Tibial artery (tissue), 4 donors: ENCODE results near the gene VPS13D.

Source experiments
- DNase-seq, 2 donors: peaks; one replicate each; pipeline ENCODE4 v3.0.0-alpha.2; 2019
- H3K27ac ChIP-seq, 2 donors: fragments of 200-600 bp; sonication (generic) in 1 of 2; 1 replicate in 1 of 2; 2 replicates in 1 of 2; pipeline ENCODE4 v1.5.1; 2018 to 2019; ENCODE audit warnings: mild to moderate bottlenecking in 1 of 2
- H3K27me3 ChIP-seq, 2 donors: fragments of 200-600 bp; sonication (generic) in 1 of 2; one replicate each; pipeline versions ENCODE4 v1.5.1 to v1.6.0; 2016 to 2019
- H3K36me3 ChIP-seq, 3 donors: fragments of 200-600 bp; sonication (generic) in 2 of 3; one replicate each; pipeline ENCODE4 v1.5.1; 2016 to 2019; ENCODE audit warnings: mild to moderate bottlenecking in 2 of 3
- H3K4me1 ChIP-seq, 4 donors: fragments of 200-600 bp; sonication (generic) in 2 of 4; 1 replicate in 3 of 4; 2 replicates in 1 of 4; pipeline ENCODE4 v1.5.1; 2016 to 2019
- H3K4me3 ChIP-seq, 2 donors: fragments of 200-600 bp; sonication (generic) in 1 of 2; 1 replicate in 1 of 2; 2 replicates in 1 of 2; pipeline ENCODE4 v1.5.1; 2018 to 2019; ENCODE audit warnings: mild to moderate bottlenecking in 2 of 2
- H3K9me3 ChIP-seq, 3 donors: fragments of 200-600 bp; sonication (generic) in 1 of 3; one replicate each; pipeline ENCODE4 v1.5.1; 2016 to 2019
- intact Hi-C: fragments of 100-400 bp; cut with DNase I; formaldehyde crosslinking; loops from one replicate; pipeline ENCODE4 v1.15.0; 2023; ENCODE audit warnings: low total_unique reads
- TF ChIP-seq, protein P1 (sequence below), 2 experiments: fragments of 200-600 bp in 1 of 2; fragments of 450-650 bp in 1 of 2; IDR thresholded peaks; one replicate each; pipeline ENCODE4 v1.5.1; 2017 to 2019; ENCODE audit warnings: antibody characterized with exemption in 2 of 2, mild to moderate bottlenecking in 1 of 2, moderate library complexity in 1 of 2

Gene VPS13D

DNA sequence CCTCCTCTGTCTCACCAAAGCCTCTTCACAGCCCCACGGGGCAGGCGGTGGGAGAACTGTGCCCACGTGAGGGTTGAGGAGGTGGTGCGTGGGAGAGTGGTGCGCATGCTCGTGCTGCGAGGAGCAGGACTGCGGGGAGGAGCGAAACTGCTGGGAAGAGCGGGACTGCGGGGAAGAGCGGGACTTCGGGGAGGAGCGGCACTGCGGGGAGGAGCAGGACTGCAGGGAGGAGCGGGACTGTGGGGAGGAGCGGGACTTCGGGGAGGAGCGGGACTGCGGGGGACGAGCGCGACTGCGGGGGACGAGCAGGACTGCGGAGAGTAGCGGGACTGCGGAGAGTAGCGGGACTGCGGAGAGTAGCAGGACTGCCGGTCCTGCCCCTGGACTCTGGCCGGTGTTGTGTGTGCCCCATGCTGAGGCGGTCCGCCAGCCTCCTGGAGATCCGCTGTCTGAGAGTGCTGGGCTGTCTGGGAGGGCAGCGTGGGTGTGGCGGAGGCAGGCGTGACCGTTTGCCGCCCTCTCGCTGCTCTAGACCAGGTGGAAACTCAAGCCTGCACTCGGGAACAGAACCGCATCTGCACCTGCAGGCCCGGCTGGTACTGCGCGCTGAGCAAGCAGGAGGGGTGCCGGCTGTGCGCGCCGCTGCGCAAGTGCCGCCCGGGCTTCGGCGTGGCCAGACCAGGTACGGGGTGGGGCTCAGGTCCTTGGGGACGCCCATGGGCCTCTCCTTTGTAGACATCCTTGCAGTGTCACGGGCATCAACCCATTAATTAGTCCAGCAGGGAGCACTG is 38.4 kb upstream of the VPS13D start:
- Histone ChIP-seq H3K27ac (no peak overlapping the region), H3K27me3 (peaks cover 0 to 24% of the 10 kb centered on the region in 2 donors), H3K4me3 (no peak overlapping the region), H3K4me1 (no peaks in the 10 kb centered on the region), H3K9me3 (no peaks in the 10 kb centered on the region), H3K36me3 (peaks cover 0 to 47% (median 27%) of the 10 kb centered on the region in 3 donors)
- intact Hi-C loops, result no loop called here
- TF ChIP-seq, protein P1, sequence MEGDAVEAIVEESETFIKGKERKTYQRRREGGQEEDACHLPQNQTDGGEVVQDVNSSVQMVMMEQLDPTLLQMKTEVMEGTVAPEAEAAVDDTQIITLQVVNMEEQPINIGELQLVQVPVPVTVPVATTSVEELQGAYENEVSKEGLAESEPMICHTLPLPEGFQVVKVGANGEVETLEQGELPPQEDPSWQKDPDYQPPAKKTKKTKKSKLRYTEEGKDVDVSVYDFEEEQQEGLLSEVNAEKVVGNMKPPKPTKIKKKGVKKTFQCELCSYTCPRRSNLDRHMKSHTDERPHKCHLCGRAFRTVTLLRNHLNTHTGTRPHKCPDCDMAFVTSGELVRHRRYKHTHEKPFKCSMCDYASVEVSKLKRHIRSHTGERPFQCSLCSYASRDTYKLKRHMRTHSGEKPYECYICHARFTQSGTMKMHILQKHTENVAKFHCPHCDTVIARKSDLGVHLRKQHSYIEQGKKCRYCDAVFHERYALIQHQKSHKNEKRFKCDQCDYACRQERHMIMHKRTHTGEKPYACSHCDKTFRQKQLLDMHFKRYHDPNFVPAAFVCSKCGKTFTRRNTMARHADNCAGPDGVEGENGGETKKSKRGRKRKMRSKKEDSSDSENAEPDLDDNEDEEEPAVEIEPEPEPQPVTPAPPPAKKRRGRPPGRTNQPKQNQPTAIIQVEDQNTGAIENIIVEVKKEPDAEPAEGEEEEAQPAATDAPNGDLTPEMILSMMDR (IDR thresholded peaks at IDR 0.05), result no peak
- DNase-seq, result no peak

DNA sequence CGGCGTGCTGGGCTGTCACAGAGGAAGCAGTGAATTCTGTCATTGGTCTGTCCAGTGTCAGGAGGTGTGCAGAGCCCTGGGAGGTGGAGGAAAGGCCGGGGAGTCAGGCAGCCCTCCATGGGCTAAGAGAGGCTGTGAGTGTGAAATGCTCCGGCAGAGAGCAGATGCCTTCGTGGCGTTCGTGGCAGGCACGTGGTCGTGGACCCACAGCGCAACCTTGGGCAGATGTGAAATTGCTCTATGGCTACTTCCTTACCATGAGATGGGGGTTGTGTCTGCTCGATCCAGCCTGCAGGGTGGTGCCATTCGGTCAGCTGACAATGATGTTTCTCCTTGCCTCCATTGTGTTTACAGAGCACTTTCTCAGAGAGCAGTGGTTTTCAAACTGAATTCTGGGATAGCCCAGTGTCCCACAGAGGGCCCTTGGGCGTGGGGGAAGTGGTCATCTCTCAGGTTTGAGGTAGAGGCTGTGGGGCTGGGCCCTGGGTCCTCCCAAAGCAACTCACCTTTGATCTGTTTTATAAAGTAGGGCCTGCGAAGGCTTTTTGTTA is 35.1 kb upstream of the VPS13D start:
- Histone ChIP-seq H3K4me3 (no peak overlapping the region), H3K36me3 (peaks cover 0 to 47% (median 27%) of the 10 kb centered on the region in 3 donors), H3K9me3 (no peaks in the 10 kb centered on the region), H3K27ac (no peak overlapping the region), H3K4me1 (no peaks in the 10 kb centered on the region), H3K27me3 (peaks cover 0 to 7% of the 10 kb centered on the region in 2 donors)
- TF ChIP-seq, protein P1 (IDR thresholded peaks at IDR 0.05), result no peak
- intact Hi-C loops, result no loop called here
- DNase-seq, result no peak

DNA sequence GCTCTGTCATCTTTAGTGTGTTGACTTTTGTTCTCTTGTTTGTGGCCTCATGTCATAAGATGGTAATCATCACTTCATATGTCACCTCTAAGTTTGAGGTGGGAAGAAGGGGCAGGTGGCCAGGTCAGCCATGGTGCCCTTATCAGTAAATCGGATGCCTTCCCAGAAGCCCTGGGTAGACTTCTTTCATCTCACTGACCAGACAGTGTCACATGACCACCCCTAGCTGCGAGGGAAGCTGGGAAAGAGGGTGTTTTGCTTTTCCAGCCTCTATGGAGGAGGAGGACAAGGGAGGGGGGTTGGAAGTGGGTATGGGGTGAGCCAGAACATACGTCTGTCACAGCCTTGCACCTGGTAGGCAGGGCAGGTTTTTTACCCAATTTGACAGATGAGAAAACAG is 34.4 kb upstream of the VPS13D start:
- Histone ChIP-seq H3K4me3 (no peak overlapping the region), H3K9me3 (no peaks in the 10 kb centered on the region), H3K27ac (no peak overlapping the region), H3K36me3 (peaks cover 0 to 47% (median 27%) of the 10 kb centered on the region in 3 donors), H3K4me1 (no peaks in the 10 kb centered on the region), H3K27me3 (peaks cover 0 to 10% of the 10 kb centered on the region in 2 donors)
- TF ChIP-seq, protein P1 (IDR thresholded peaks at IDR 0.05), result no peak
- intact Hi-C loops, result no loop called here
- DNase-seq, result no peak

DNA sequence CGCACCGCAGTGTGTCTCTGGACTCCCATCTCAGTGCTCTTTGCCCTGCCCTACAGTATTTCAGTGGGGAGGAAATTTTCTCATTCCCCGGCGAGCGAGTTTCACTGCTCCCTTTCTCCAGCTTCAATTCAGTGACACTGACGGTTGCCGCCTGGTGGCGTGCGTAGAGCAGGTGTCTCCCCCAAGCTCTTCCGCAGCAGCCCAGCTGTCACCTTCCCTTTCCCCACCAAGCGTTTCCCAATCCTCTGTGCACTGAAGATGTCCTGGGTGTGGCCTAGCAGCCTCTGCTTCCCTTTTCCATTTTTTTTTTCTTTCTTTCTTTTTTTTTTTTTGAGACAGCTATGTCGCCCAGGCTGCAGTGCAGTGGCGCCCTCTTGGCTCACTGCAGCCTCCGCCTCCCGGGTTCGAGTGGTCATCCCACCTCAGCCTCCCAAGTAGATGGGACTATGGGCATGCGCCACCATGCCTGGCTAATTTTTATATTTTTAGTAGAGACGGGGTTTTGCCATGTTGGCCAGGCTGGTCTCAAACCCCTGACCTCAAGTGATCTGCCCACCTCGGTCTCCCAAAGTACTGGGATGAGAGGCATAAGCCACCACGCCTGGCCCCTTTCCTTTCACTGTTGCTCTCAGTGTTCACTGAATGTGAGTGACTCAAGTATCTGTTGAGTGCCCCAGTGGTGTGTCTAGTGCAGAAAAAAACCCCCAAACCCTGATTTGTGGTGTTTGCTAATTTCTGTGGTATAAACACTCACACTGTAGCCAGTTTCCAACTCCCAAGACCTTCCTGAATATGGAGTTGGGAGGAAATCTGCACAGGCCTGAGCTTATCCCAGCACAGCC is 33.0 kb upstream of the VPS13D start:
- DNase-seq, result peak; percentile 67 to 75
- Histone ChIP-seq H3K27ac (no peak overlapping the region), H3K4me3 (no peak overlapping the region), H3K4me1 (no peaks in the 10 kb centered on the region), H3K36me3 (peaks cover 0 to 37% (median 20%) of the 10 kb centered on the region in 3 donors), H3K27me3 (peaks cover 0 to 10% of the 10 kb centered on the region in 2 donors), H3K9me3 (no peaks in the 10 kb centered on the region)
- intact Hi-C loops, result no loop called here
- TF ChIP-seq, protein P1 (IDR thresholded peaks at IDR 0.05), result peak in 1 of 2 experiments; percentile 5

DNA sequence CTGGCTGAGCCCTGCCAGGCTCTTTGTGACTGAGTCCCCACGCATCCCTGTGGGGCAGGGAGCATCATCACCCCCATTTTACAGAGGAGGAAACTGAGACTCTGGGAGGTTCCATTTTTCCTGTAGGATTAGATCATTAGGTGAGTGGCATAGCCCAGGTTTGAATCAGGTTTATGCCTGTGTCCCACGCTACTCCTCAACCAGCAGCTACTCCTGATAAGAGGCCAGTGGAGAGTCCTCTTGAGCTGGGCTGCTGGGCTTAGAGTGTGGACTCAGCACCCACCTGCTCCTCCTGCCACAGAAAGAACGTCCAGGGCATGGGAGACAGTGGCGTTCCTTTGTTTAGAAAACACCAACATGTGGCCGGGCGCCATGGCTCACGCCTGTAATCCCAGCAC is 32.3 kb upstream of the VPS13D start:
- no peaks in the 10 kb centered on the region for H3K4me1 ChIP-seq
- no peak overlapping the region for H3K4me3 ChIP-seq
- TF ChIP-seq, protein P1 (IDR thresholded peaks at IDR 0.05), result no peak
- no peaks in the 10 kb centered on the region for H3K9me3 ChIP-seq
- intact Hi-C loops, result no loop called here
- peaks cover 0 to 31% (median 25%) of the 10 kb centered on the region in 3 donors for H3K36me3 ChIP-seq
- DNase-seq, result no peak
- H3K27me3 ChIP-seq, result peaks cover 0 to 10% of the 10 kb centered on the region in 2 donors
- no peak overlapping the region for H3K27ac ChIP-seq
